Stimulated activated CD4-positive, alpha-beta T cell treated with anti-CD3 and anti-CD28 coated beads, Interleukin-12 subunit alpha, Interleukin-12 subunit beta, amount 100 ng/mL, for 4 hours (primary cell): ENCODE measurements around the gene GPC5.
"Not testable (repeated sequence)": the region's sequence is repeated elsewhere in the genome, so short reads cannot be mapped to it uniquely, and the experiment has no call there.

Experiments used
- DNase-seq: peaks from one replicate; pipeline ENCODE4 v3.0.0-alpha.2; 2020

The GPC5 gene

GRCh38 chr13:92415781-92416180 lies 1017.4 kb downstream of the GPC5 start:
- DNase-seq, result no peak

GRCh38 chr13:92418818-92419412 lies 1020.5 kb downstream of the GPC5 start:
- no peak for DNase-seq

- no peak for DNase-seq
These were observed 1030.8 kb downstream of the GPC5 start for GRCh38 chr13:92429231-92429630.

GRCh38 chr13:92433386-92433785 lies 1035.0 kb downstream of the GPC5 start:
- DNase-seq, result no peak

GRCh38 chr13:92433963-92434362 lies 1035.5 kb downstream of the GPC5 start:
- DNase-seq, result no peak

- DNase-seq, result no peak
These were observed 1038.5 kb downstream of the GPC5 start for GRCh38 chr13:92436924-92437323.

GRCh38 chr13:92444244-92444643 lies 1045.8 kb downstream of the GPC5 start:
- no peak for DNase-seq

- DNase-seq, result no peak
These were observed 1052.6 kb downstream of the GPC5 start for GRCh38 chr13:92451060-92451459.

- DNase-seq, result no peak
These were observed 1054.4 kb downstream of the GPC5 start for GRCh38 chr13:92452840-92453239.

GRCh38 chr13:92459306-92459705 lies 1060.9 kb downstream of the GPC5 start:
- DNase-seq, result no peak

GRCh38 chr13:92460479-92460878 lies 1062.1 kb downstream of the GPC5 start:
- DNase-seq, result no peak

GRCh38 chr13:92461402-92461801 lies 1063.0 kb downstream of the GPC5 start:
- no peak for DNase-seq

GRCh38 chr13:92461831-92462230 lies 1063.4 kb downstream of the GPC5 start:
- DNase-seq, result no peak

- no peak for DNase-seq
These were observed 1064.7 kb downstream of the GPC5 start for GRCh38 chr13:92463134-92463533.

- DNase-seq, result no peak
These were observed 1075.5 kb downstream of the GPC5 start for GRCh38 chr13:92473765-92474475.

GRCh38 chr13:92480387-92480786 lies 1082.0 kb downstream of the GPC5 start:
- DNase-seq, result no peak

- not testable (repeated sequence) for DNase-seq
These were observed 1084.4 kb downstream of the GPC5 start for GRCh38 chr13:92482790-92483189.

- no peak for DNase-seq
These were observed 1085.5 kb downstream of the GPC5 start for GRCh38 chr13:92483894-92484293.

GRCh38 chr13:92487238-92487637 lies 1088.8 kb downstream of the GPC5 start:
- DNase-seq, result no peak

GRCh38 chr13:92488249-92488852 lies 1089.9 kb downstream of the GPC5 start:
- no peak for DNase-seq

GRCh38 chr13:92491839-92492238 lies 1093.4 kb downstream of the GPC5 start:
- no peak for DNase-seq

- DNase-seq, result no peak
These were observed 1096.5 kb downstream of the GPC5 start for GRCh38 chr13:92494915-92495314.

- DNase-seq, result no peak
These were observed 1101.8 kb downstream of the GPC5 start for GRCh38 chr13:92500192-92500591.

- no peak for DNase-seq
These were observed 1112.0 kb downstream of the GPC5 start for GRCh38 chr13:92510416-92510815.
